Testis (tissue), 3 donors: Measurements from ENCODE around the gene ROMO1. TPM values are rescaled to one million over a fixed set of nuclear protein-coding genes. Genes with fewer than 3 reads are reported as not detected.

Experiments
- DNase-seq: peaks from one replicate; pipeline ENCODE4 v3.0.0-alpha.2; 2019
- H3K27ac ChIP-seq, 2 donors: fragments of 200-600 bp; sonication (generic); one replicate each; pipeline ENCODE4 v1.5.1; 2019
- H3K27me3 ChIP-seq: fragments of 200-600 bp; sonication (generic); one replicate; pipeline ENCODE4 v1.5.1; 2019
- H3K36me3 ChIP-seq: fragments of 200-600 bp; sonication (generic); one replicate; pipeline ENCODE4 v1.5.1; 2017; ENCODE audit warnings: low read depth; ENCODE audit errors: missing control alignments
- H3K4me1 ChIP-seq: fragments of 200-600 bp; sonication (generic); one replicate; pipeline ENCODE4 v1.5.1; 2019
- H3K4me3 ChIP-seq, 2 donors: fragments of 200-600 bp; sonication (generic); one replicate each; pipeline ENCODE4 v1.5.1; 2017 to 2019
- H3K9me3 ChIP-seq: fragments of 200-600 bp; sonication (generic); one replicate; pipeline ENCODE4 v1.5.1; 2017
- POLR2A ChIP-seq: fragments of 450-650 bp; IDR thresholded peaks from one replicate; pipeline ENCODE4 v1.6.1; 2017; ENCODE audit warnings: antibody characterized with exemption, mild to moderate bottlenecking, moderate library complexity
- WGBS, 2 donors: methylation state at CpG; one replicate each; pipeline ENCODE4 v1.1.5; 2018; 5-methylcytosine and 5-hydroxymethylcytosine counted together
- intact Hi-C: fragments of 100-400 bp; cut with DNase I; formaldehyde crosslinking; loops from one replicate; pipeline ENCODE4 v1.15.1; 2023; ENCODE audit warnings: low total_unique reads
- polyA plus RNA-seq: library from polyadenylated mRNA; stranded (reverse); fragments of 350-450 nt; fragmentation: Illumina TruSeq; extraction: RNeasy Lipid Tissue Mini Kit (QIAGEN cat#74804); gene quantifications from one replicate; pipeline ENCODE4 v1.2.3, GENCODE V29; 2014; ENCODE audit warnings: low read depth, low replicate concordance; ENCODE audit not compliant: insufficient read depth
- total RNA-seq, 2 donors: library from RNA; depleted of rRNA; stranded (reverse); fragments of >200 nt; gene quantifications; one replicate each; pipeline ENCODE4 v1.2.3, GENCODE V29; 2016
- TF ChIP-seq, protein P1 (sequence below), 3 experiments: fragments of 450-650 bp in 2 of 3; fragments of 200-600 bp in 1 of 3; sonication (generic) in 1 of 3; IDR thresholded peaks; one replicate each; pipeline ENCODE4 v1.5.1; 2016 to 2019; ENCODE audit warnings: antibody characterized with exemption in 3 of 3, mild to moderate bottlenecking in 2 of 3, moderate library complexity in 1 of 3

Gene ROMO1
- total and polyA plus RNA-seq, 3 donors from 2014 or later = 160 to 276 (median 200) TPM

DNA sequence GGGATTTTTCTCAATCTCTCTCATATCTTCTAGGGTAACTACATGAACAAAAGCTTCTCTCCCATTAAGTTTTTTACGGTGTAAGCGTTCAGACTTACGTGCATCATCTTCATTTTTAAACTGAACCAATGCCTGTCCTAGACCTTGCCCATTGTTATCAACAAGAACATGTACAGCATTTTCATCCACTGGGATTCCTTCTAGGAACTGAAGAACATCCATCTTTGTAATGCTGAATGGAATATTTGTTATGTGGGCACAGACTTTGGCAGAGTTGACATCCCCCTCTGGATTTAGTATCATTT lies 45.8 kb upstream of the ROMO1 start:
- intact Hi-C loops = no loop called here
- WGBS, 2 donors = 98 to 100% methylated on average over 3 of the region's 3 CpGs
- H3K9me3 ChIP-seq = no peaks in the 10 kb centered on the region
- H3K27me3 ChIP-seq = no peaks in the 10 kb centered on the region
- H3K36me3 ChIP-seq = no peaks in the 10 kb centered on the region
- no peak overlapping the region for H3K27ac ChIP-seq
- TF ChIP-seq POLR2A = no peak
- TF ChIP-seq, protein P1, sequence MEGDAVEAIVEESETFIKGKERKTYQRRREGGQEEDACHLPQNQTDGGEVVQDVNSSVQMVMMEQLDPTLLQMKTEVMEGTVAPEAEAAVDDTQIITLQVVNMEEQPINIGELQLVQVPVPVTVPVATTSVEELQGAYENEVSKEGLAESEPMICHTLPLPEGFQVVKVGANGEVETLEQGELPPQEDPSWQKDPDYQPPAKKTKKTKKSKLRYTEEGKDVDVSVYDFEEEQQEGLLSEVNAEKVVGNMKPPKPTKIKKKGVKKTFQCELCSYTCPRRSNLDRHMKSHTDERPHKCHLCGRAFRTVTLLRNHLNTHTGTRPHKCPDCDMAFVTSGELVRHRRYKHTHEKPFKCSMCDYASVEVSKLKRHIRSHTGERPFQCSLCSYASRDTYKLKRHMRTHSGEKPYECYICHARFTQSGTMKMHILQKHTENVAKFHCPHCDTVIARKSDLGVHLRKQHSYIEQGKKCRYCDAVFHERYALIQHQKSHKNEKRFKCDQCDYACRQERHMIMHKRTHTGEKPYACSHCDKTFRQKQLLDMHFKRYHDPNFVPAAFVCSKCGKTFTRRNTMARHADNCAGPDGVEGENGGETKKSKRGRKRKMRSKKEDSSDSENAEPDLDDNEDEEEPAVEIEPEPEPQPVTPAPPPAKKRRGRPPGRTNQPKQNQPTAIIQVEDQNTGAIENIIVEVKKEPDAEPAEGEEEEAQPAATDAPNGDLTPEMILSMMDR (IDR thresholded peaks at IDR 0.05) = no peak
- no peak for DNase-seq
- no peaks in the 10 kb centered on the region for H3K4me1 ChIP-seq
- H3K4me3 ChIP-seq = no peak overlapping the region

DNA sequence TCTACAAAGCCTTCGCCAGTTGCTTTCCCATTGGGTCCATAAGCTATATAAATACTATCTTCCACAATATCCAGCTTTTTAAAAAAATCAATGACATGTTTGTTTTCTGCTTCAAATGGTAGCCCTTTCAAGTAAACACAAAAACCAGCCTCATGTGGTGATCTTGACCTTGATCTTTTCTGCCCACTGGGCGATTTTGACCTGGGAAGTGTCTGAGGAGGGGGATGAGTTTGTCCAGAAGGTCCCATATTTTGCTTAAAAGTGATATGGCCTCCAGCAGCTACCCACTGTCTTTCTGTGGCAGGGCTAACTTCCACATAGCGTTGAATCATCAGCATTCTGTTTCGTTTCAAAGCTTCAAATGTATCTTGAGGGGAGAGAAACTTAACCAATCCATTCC lies 45.3 kb upstream of the ROMO1 start:
- intact Hi-C loops = no loop called here
- H3K4me1 ChIP-seq = no peaks in the 10 kb centered on the region
- no peak for TF ChIP-seq POLR2A
- TF ChIP-seq, protein P1 (IDR thresholded peaks at IDR 0.05) = no peak
- H3K36me3 ChIP-seq = no peaks in the 10 kb centered on the region
- H3K27ac ChIP-seq = no peak overlapping the region
- no peaks in the 10 kb centered on the region for H3K9me3 ChIP-seq
- DNase-seq = no peak
- no peak overlapping the region for H3K4me3 ChIP-seq
- WGBS, 2 donors = 87 to 89% methylated on average over 4 of the region's 4 CpGs
- no peaks in the 10 kb centered on the region for H3K27me3 ChIP-seq

DNA sequence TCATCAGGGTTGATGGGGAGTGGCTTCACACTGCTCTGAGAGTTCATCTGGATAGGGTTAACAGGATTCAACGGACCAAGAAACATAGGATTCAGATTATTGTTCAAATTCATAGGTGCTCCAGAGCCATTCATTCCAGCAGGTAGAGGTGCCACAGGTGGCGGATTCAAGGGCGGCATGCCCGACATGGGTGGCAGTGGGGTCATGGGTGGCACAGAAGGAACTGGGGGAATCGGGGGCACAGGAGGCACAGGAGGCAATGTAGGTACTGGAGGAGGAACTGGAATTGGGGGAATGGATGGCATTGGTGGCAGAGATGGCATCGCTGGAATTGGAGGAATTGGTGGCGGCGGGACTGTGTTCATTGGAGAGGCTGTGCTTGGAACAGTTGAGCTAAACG lies 44.8 kb upstream of the ROMO1 start:
- H3K27me3 ChIP-seq = no peaks in the 10 kb centered on the region
- no peak overlapping the region for H3K4me3 ChIP-seq
- no peak overlapping the region for H3K27ac ChIP-seq
- intact Hi-C loops = no loop called here
- no peaks in the 10 kb centered on the region for H3K36me3 ChIP-seq
- no peak for TF ChIP-seq POLR2A
- TF ChIP-seq, protein P1 (IDR thresholded peaks at IDR 0.05) = no peak
- no peaks in the 10 kb centered on the region for H3K9me3 ChIP-seq
- H3K4me1 ChIP-seq = no peaks in the 10 kb centered on the region
- WGBS, 2 donors = 93 to 98% methylated on average over 9 of the region's 9 CpGs
- DNase-seq = no peak

DNA sequence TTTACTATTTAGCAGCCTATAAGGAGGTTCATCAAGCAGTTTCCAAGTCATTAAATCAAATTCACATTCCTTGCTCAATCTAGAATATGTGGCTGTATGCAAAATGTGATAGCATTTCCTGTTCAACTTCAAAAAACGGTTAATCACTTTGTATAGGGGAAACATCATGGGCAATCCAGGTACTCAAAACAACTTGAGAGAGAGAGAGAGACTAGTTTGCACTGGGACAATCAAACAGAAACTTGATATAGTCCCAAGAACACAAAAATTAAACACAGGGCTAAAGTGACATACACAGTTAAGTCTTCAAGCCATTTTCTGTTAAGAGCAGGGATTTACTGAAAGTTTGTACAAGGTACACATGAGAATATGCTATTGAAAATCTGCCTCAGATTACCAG lies 41.9 kb upstream of the ROMO1 start:
- Histone ChIP-seq H3K9me3 (no peaks in the 10 kb centered on the region), H3K27ac (no peak overlapping the region), H3K4me3 (no peak overlapping the region), H3K27me3 (no peaks in the 10 kb centered on the region), H3K4me1 (peaks cover 16% of the 10 kb centered on the region), H3K36me3 (no peaks in the 10 kb centered on the region)
- no peak for DNase-seq
- intact Hi-C loops = no loop called here
- 36 to 39% methylated on average over 1 of the region's 1 CpG for WGBS, 2 donors
- TF ChIP-seq POLR2A = no peak
- TF ChIP-seq, protein P1 (IDR thresholded peaks at IDR 0.05) = no peak

DNA sequence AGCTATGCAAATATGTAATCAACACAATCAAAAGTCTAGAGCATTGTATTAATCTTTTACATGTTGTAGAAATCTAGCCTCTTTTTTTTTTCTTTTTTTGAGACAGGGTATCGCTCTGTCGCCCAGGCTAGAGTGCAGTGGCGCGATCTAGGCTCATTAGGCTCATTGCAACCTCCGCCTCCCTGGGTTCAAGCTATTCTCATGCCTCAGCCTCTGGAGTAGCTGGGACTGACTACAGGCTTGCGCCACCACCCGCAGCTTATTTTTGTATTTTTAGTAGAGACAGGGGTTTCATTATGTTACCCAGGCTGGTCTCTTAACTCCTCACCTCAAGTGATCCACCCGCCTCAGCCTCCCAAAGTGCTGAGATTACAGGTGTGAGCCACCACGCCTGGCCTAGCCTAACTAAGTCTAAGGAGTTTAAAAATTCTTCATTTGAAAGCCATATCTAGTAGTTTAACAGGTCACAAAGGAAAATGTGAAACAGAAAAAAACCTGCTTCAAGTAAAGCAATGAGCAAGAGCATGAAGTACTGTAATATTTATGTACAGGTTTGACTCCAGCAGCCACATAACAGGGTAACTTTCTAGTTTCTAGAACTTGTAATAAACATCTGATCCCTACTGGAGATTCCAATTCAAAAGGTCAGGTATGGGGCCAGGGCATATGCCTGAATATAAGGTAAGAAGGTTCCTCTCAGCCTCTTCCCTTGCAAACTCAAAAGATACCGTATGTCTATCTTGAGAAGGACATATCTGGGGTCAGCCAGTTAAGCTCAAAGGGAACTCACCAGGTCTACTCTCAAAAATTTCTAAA lies 38.9 kb upstream of the ROMO1 start:
- H3K27me3 ChIP-seq = no peaks in the 10 kb centered on the region
- no peak for DNase-seq
- no peak for TF ChIP-seq POLR2A
- TF ChIP-seq, protein P1 (IDR thresholded peaks at IDR 0.05) = no peak
- WGBS, 2 donors = 76 to 89% methylated on average over 10 of the region's 10 CpGs
- no peaks in the 10 kb centered on the region for H3K9me3 ChIP-seq
- intact Hi-C loops = no loop called here
- no peak overlapping the region for H3K4me3 ChIP-seq
- H3K36me3 ChIP-seq = no peaks in the 10 kb centered on the region
- no peak overlapping the region for H3K27ac ChIP-seq
- H3K4me1 ChIP-seq = peaks cover 16% of the 10 kb centered on the region
